H54 (cell line): ENCODE data around the gene NCAPG2.

ENCODE experiments used
- DNase-seq: peaks from one replicate; pipeline ENCODE4 v3.0.0; 2011; ENCODE audit warnings: low spot score, mixed read lengths; ENCODE audit not compliant: insufficient read length
- FAIRE-seq: peaks from 3 replicates; lab custom pipeline; 2011; peaks lifted over from hg19 to GRCh38; lab: Jason Lieb, UNC
- POLR2A ChIP-seq: IDR thresholded peaks from 2 replicates; pipeline ENCODE4 v1.6.1; 2011; ENCODE audit warnings: low read depth, mild to moderate bottlenecking, low read length

The NCAPG2 gene

DNA sequence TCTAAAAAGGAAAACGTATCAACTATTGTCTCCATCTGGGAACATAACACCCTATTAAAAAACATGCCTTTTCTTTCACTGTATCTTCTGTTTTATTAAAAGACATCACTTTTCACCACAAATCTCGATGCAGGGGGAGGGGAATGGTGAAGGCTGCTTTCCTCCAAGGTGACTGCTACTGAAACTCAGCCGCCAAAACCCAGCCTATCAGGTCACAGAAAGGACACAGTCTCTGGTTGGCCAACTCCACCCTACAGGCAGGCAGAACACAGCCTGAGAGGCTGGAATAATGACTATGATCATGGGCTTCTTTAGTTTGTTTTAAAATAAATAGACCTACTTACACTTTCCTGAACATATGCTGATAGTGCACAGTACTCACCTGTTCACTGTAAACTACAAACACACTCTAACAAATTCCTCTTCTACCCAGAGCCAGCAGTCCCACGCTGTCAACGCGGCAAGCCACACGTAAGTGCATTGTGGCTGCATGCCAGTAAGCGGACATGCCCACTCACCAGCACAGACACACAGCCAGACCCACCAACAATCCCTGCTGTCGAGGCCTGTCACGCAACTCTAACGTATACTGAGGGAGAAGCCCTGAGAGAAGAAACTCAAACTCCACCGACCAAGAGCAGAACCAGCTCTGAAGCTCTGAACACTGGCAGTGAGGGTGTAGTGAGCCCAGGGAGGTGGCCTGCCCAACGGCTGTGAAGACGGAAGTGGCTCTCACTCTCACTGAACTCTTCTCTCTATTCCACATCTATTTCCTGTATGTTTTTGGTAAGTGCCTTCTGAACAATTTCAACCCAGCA, 41.8 kb downstream of the NCAPG2 start:
- no peak for FAIRE-seq
- DNase-seq = no peak
- TF ChIP-seq POLR2A = no peak

GRCh38 chr7:158658475-158658874, 46.1 kb downstream of the NCAPG2 start:
- TF ChIP-seq POLR2A = no peak
- FAIRE-seq (no peak), DNase-seq (no peak)

- DNase-seq = no peak
- TF ChIP-seq POLR2A = no peak
- no peak for FAIRE-seq
These were observed 47.3 kb downstream of the NCAPG2 start for GRCh38 chr7:158657189-158657746.

- no peak for TF ChIP-seq POLR2A
- FAIRE-seq = no peak
- DNase-seq = no peak
These were observed 48.6 kb downstream of the NCAPG2 start for GRCh38 chr7:158655931-158656441.

- FAIRE-seq (no peak), DNase-seq (no peak)
- TF ChIP-seq POLR2A = no peak; the same call in 1 of the 2 replicates
These were observed 49.1 kb downstream of the NCAPG2 start for GRCh38 chr7:158655507-158655906.

GRCh38 chr7:158651968-158652565, 52.5 kb downstream of the NCAPG2 start:
- no peak for TF ChIP-seq POLR2A
- DNase-seq = no peak
- no peak for FAIRE-seq

DNA sequence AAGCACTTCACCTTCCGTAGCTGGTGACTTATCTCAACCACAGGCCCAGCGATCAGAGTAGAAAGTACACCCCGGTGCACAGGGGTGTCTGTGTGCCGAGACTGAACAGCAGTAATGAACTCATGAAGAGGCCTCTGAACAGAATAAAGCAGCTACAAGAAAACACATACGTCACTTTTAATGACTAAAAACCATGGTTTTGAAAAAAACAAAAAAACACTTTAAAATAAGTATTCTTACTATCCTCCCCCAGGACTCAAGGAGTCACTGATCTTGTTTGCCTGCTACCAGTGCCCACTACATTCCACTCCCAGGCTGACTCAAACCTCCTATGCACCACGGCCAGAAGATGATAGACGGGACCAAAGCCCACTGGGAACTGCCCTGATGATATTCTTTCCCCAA, 53.8 kb downstream of the NCAPG2 start:
- no peak for FAIRE-seq
- peak; percentile 46 for DNase-seq

GRCh38 chr7:158649279-158649678, 55.3 kb downstream of the NCAPG2 start:
- no peak for TF ChIP-seq POLR2A
- DNase-seq (peak; percentile 42), FAIRE-seq (no peak)

More for the DNA sequence above, 53.8 kb downstream of the NCAPG2 start:
- TF ChIP-seq POLR2A = no peak

GRCh38 chr7:158648787-158649186, 55.8 kb downstream of the NCAPG2 start:
- DNase-seq (no peak), FAIRE-seq (no peak)
- no peak for TF ChIP-seq POLR2A

DNA sequence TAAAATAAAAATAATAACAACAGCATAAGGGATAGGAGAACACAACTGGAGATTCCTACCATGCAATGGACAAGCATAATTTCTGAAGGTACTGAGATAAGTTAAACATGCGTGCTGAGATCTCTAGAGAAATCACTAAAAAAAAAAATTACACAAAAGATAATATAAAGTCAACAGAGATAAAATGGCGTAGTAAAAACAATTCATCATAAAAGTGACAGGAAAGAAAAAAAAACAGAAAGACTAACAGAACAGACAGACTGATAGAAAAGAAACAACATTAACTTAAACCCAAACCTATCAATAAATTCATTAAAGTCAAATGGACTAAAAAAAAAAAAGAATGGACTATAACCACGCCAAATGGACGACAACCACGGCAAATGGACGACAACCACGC, 56.4 kb downstream of the NCAPG2 start:
- FAIRE-seq = no peak
- no peak for TF ChIP-seq POLR2A
- DNase-seq = no peak

DNA sequence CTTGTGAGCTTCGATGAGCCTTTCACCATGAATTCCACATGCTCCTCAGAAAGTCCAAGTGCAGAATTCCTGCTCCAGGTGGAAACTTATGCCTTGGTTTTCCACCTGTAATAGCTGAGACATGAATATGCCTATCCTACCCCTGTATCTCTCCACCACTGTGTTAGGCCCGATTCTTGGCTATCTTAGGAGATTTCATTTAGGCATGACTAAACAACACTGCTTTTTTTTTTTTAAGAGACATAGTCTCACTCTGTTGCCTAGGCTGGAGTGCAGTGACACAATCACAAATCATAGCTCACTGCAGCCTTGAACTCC, 57.2 kb downstream of the NCAPG2 start:
- FAIRE-seq (no peak), DNase-seq (no peak)
- TF ChIP-seq POLR2A = no peak

- DNase-seq (no peak), FAIRE-seq (no peak)
- no peak for TF ChIP-seq POLR2A
These were observed 57.7 kb downstream of the NCAPG2 start for GRCh38 chr7:158646766-158647474.

DNA sequence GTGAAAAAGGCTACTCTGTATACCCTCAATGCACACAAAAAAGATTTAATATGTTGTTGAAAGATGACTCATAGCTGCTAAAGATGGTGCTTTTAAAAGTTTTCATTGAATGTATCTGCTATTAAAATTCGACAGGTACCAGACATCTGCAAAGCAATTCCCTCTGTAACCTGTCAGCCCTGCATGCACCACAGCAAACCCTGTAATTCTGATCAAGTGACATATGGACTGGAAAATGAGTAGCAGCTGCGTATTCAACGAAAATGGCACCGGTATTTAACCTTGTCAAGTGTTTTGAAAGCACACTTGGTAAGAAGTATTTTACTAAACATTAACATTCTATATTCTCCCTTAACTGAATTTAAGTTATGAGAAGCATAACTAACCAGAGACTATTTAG, 58.8 kb downstream of the NCAPG2 start:
- FAIRE-seq = no peak
- TF ChIP-seq POLR2A = no peak
- no peak for DNase-seq

DNA sequence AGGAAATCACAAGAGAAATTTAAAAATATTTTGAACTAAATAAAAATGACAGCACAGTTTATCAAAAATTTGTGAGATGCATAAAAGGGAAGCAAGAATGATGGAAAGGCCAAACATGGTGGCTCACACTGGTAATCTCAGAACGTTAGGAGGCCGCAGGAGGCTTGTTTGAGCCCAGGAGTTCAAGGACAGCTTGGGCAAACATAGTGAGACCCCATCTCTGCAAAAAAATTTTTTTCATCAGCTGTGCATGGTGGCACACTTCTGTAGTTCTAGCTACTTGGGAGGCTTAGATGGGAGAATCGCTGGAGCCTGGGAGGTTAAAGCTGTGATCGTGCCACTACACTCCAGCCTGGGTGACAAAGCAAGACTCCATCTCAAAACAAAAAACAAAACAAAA, 62.5 kb downstream of the NCAPG2 start:
- no peak for TF ChIP-seq POLR2A
- FAIRE-seq (no peak), DNase-seq (no peak)
